Measurements from ENCODE around the gene SELENOH. TPM values are rescaled to one million over a fixed set of nuclear protein-coding genes. Genes with fewer than 3 reads are reported as not detected.
A peak's percentile ranks its signal among the peaks of the same experiment; 100 is the strongest.
"Not testable (repeated sequence)": the region's sequence is repeated elsewhere in the genome, so short reads cannot be mapped to it uniquely, and the experiment has no call there.

SELENOH gene, protein sequence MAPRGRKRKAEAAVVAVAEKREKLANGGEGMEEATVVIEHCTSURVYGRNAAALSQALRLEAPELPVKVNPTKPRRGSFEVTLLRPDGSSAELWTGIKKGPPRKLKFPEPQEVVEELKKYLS
- 38.1 TPM for total RNA-seq

DNA sequence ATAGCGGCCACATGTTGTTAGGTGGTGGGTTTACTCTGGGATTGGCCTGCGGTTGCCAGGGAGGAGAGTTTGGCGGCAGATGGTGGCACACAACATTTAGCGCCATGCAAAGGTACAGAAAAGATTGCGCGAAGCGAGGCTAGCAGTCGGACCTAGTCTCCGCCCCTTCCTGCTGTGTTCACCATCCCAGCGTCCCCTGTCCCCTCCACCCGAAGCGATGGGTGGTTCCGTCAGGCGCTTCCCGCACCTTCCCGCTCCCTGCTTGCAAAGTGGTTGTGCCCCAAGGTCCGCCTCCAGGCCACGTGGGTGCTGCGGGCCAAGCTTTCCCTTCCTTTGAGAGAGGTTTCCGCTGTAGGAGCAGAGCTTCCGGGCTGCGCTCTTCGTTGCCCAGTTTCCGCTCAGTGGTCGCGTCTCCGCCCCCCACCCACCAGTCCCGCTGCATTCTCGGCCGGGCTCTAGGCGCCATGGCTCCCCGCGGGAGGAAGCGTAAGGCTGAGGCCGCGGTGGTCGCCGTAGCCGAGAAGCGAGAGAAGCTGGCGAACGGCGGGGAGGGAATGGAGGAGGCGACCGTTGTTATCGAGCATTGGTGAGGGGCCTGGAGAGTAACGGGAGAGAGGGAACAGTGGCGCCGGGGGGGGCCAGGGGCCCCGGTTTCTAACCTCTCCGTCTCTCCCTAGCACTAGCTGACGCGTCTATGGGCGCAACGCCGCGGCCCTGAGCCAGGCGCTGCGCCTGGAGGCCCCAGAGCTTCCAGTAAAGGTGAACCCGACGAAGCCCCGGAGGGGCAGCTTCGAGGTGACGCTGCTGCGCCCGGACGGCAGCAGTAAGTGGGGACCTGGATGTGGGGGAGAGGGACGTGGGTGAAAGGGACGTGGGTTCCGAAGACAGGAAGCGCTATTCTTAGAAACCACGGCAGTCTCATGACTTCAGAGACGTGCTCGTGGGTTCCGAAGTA lies at the start of gene SELENOH:
Gene SELENOH, plus strand, starts transcription at position 360 of the 955 bp plus-strand sequence. Its CDS starts 105 bp downstream, at position 465.
- peak; percentile 97 for DNase-seq

DNA sequence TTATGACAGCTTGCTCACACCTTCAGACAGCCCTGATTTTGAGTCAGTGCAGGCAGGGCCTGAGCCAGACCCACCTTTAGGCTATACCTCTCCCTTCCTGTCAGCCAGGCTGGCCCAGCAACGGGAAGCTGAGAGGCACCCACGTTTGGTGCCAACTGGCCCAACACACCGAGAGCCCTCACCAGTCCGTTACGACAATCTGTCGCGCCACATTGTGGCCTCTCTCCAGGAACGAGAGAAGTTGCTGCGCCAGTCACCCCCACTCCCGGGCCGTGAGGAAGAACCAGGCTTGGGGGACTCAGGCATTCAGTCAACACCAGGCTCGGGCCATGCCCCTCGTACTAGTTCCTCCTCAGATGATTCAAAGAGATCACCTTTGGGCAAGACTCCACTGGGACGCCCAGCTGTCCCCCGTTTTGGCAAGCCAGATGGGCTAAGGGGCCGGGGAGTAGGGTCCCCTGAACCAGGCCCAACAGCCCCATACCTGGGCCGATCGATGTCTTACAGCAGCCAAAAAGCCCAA lies 42.4 kb upstream of the SELENOH start:
- DNase-seq, result no peak

DNA sequence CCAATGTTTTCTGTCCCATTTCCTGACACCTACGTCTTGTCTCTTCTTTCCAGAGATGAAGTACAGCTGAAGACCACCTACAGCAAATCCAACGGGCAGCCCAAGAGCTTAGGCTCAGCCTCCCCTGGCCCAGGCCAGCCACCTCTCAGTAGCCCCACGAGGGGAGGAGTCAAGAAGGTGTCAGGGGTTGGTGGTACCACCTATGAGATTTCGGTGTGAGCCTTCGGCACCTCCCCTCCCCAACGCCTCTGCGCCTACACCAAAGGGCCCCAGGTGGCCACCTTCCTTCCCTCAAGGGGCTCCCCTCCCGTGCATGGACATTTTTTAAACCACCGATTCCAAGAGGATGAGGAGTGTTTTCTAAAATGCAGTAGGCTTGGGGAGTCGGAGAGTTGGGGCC lies 41.5 kb upstream of the SELENOH start:
- no peak for DNase-seq

DNA sequence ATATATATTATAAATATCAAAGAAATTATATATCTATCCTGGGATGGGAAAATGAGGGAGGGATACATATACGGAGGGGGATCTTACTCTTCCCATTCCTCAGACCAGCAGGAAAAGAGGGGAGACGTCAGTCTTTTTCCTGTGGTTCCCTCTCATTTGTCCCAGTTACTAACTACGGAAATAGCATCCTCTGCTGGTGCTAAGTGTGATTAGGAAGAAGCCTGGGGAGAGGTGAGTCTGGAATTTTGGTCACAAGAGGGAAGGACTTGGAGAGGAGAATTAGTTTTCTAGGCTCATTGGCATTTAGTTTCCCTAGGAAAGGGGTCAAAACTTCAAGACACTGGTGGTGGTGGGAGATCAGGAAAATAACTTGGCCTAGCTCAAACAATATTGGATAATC lies 40.9 kb upstream of the SELENOH start:
- DNase-seq, result no peak

DNA sequence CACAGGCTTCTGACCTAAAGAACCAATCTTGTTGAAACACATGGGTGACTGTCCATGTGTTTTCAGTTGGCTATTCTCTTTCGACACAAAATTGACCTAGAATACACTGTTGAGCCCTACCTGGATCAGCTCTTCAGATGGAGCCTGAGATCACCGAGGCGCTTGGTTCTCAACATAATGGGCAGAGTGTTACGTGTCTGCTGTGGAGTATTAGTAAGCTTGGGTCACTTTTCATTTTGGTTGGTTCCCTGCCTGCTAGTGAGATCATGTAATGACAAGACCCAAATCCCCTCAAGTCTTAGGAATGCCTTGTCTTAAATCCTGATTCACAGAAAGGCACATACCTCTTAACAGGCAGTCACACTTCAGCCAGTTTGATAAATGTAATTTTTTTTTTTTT lies 38.0 kb upstream of the SELENOH start:
- DNase-seq, result no peak

DNA sequence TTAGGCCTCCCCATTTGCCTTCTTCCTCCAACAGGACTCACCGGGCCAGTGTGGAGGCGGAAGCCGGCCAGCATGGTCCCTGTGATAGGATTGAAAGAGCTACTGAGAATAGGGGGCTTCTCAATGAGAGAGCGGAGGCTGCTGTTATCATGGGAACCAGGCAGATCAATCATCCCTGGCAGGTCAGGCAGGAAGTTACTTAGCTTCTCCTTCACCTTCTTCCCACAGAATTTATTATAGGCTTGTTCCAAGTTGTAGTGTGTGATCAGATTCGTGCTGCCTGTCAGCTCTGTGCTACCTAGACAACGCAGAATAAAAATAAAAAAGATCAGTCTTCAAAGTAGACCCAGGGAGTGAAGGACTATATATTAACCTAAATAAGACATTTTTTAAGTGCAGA lies 36.4 kb upstream of the SELENOH start:
- no peak for DNase-seq

DNA sequence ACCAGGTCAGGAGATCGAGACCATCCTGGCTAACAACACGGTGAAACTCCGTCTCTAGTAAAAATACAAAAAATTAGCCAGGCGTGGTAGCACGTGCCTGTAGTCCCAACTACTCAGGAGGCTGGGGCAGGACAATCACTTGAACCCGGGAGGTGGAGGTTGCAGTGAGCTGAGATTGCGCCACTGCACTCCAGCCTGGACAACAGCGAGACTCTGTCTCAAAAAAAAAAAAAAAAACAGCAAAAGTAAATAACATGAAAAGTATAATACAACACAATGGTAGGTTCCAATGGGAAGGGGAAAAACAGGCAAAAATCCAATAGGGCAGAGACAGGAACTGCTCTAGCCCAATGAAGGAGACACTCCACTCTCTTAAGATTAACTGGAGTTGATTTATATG lies 35.9 kb upstream of the SELENOH start:
- DNase-seq, result not testable (repeated sequence)

DNA sequence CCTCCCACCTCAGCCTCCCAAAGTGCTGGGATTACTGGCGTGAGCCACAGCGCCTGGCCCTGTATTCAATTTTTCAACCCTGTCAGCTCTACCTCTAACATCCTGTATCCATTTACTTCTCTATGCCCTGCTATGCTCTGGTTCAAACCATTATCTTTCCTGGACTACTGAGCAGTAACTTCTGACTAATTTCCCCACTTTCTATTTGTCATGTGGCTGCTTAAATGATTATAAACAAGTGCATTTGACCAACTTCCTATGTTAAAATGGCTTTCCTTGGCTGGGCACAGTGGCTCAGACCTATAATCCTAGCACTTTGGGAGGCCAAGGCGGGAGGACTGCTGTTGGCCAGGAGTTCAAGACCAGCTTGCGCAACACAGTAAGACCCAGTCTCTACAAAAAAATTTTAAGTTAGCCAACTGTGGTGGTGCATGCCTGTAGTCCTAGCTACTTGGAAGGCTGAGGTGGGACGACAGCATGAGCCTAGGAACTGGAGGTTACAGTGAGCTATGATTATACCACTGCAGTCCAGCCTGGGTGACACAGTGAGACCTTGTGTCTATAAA lies 31.4 kb upstream of the SELENOH start:
- DNase-seq, result no peak

DNA sequence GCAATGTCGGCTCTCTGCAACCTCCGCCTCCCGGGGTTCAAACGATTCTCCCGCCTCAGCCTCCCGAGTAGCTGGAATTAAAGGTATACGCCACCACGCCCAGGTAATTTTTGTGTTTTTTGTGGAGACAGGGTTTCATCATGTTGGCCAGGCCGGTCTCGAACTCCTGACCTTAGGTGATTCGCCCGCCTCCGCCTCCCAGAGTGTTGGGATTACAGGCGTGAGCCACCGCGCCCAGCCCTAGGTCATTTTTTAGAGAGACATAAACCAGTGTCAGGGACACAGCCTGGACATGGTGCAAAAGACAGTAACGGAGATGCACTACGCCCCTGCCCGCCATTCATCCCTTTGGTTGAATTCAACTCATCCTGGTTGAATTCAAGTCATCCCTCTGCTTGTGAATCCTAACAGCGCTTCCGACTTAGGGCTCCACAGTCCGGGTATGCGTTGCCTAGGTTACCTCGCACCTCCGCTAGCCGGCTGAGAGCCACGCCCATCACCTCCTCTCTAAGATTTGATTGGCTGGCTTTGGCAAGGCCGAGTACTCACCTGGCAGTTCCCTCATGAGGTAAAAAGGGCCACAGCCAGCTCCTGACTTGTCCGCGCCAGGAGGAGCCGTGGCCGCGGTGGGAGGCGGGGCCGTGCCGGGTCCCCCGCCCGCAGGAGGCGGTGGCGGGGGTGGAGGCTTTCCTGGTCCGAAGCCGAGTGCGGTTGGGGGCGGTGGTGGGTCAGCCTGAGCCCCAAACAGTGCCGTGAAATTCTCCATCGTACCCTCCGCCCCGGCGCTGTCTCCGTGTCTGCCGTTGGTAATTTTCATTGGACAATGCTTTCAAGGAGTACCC lies 29.7 kb upstream of the SELENOH start, which contains the start of gene MED19:
Gene MED19, minus strand, starts transcription at position 802 of the 842 bp plus-strand sequence. Its CDS starts 36 bp downstream, at position 766.
- DNase-seq, result no peak

DNA sequence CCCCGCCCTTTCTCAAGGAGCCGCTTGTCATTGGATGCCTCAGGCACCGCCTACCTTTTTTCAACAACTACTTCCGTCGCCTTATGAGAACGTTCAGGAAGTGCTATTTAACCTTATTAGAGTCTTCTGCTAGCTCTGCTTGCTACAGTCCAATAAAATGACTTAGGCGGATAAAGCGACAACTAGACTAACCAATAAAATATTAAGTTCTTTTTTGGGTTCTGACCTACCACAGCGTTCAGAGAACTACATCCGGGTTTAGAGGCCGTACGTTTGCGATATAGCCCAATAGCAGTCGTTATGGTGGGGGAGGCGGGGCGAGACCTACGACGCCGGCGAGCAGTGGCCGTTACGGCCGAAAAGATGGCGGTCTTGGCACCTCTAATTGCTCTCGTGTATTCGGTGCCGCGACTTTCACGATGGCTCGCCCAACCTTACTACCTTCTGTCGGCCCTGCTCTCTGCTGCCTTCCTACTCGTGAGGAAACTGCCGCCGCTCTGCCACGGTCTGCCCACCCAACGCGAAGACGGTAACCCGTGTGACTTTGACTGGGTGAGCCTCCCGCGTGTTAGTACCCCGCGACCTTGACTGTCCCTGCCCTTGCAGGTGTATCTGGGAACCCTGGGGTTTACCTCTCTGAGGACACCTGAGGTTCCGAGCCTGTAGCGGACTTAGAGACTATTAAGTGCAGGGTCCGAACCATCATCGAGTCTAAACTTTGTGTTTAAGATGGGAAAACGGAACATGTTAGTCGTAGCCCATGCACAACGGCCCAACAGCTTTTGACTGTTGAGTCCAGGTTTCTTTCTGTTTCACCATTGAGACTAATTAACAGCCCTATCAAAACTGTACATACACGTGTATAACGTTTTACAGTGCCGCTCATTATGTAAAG lies 28.8 kb upstream of the SELENOH start, which contains the start of gene TMX2:
Gene TMX2, plus strand, starts transcription at position 338 of the 895 bp plus-strand sequence. Its CDS starts 26 bp downstream, at position 364.
- DNase-seq, result peak; percentile 99

DNA sequence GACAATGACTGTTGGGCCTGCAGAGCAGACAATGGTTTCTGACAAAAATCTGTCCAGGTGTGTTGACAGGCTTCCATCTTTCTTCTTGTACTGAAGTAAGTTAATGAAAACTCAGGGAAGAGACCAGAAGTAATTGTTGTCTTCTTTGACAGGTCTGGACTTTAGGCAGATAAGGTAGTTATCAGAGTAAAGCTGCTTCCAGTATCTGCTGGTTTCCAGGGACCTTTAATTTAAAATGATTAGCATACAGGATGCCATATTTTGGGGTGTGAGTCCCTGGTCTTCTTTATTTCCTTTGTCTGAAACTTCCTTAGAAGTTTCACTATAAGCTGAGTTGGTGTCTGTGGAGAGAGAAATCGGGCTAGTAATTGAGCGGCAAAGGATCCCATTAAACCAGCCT lies 27.5 kb upstream of the SELENOH start:
- DNase-seq, result no peak

DNA sequence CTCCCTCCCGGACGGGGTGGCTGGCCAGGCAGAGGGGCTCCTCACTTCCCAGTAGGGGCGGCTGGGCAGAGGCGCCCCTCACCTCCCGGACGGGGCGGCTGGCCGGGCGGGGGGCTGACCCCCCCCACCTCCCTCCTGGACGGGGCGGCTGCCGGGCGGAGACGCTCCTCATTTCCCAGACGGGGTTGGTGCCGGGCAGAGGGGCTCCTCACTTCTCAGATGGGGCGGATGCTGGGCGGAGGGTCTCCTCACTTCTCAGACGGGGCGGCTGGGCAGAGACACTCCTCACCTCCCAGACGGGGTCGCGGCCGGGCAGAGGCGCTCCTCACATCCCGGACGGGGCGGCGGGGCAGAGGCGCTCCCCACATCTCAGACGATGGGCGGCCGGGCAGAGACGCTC lies 24.6 kb upstream of the SELENOH start:
- DNase-seq, result not testable (repeated sequence)

DNA sequence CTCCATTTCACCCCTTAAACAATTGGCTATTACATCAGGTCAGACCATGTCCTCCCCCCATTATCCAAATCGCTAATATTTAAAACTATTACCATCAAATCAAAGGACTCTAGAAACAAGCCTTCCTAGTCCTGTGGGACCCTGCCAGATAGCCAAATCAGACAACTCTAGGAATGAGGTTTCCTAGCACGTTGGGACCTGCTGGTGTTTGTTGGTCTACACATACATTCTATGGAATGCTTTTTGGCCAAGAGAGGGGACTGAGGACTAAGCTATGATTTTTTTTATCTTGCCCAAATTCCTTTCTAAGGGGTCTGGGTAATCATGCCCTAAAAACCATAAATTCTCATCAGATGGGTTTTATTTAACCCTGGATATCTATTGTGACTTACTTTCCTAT lies 14.1 kb upstream of the SELENOH start:
- no peak for DNase-seq

DNA sequence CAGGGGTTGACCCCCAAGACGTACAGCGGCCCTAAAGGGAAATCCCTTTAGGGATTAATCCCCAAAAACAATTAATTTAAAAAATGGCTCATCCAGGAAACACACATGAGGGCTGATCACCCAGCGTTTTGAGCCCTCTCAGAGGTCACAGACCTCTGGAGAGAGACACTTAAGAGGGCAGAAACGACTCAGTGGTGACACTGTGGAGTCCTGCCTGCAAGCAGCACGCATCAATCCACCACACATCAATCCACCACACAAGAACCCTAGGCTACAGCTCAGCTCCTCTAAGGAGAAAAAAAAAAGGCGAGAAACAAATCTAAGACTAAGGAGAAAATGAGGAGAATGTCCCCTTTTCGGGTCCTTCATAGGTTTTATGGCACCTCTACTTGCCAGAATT lies 12.5 kb upstream of the SELENOH start:
- no peak for DNase-seq

DNA sequence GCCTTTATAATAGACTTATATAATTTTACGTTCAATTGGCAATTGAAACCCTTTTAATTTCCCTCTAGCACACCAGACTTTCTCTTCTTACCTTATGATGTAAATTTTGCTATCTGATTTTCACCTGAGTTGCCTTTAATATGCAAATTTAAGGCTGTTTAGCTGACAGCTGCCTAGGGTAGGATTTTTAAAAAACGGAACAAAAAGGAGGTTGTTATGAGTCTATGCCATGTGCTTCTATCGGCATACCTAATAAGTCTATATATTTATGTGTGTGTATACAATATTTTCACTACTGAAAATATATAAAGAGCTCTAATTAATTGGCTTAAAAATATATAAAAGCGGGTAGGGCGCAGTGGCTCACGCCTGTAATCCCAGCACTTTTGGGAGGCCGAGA lies 11.8 kb upstream of the SELENOH start:
- no peak for DNase-seq

DNA sequence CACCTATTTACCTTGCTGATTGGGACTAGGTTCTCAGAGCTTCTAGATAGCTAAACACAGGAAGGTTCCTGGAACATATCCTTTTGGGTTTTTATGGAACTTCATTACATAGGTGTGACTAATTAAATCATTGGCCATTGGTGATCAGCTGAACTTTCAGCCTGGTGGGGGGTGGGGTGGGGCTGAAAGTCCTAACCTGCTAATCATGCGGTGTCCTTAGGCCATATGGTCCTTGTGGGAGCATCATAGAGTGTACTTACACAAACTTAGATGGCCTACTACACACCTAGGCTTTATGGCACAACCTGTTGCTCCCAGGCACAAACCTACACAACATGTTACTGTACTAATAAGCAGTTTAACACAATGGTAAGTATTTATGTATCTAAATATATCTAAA lies 8.6 kb upstream of the SELENOH start:
- no peak for DNase-seq

DNA sequence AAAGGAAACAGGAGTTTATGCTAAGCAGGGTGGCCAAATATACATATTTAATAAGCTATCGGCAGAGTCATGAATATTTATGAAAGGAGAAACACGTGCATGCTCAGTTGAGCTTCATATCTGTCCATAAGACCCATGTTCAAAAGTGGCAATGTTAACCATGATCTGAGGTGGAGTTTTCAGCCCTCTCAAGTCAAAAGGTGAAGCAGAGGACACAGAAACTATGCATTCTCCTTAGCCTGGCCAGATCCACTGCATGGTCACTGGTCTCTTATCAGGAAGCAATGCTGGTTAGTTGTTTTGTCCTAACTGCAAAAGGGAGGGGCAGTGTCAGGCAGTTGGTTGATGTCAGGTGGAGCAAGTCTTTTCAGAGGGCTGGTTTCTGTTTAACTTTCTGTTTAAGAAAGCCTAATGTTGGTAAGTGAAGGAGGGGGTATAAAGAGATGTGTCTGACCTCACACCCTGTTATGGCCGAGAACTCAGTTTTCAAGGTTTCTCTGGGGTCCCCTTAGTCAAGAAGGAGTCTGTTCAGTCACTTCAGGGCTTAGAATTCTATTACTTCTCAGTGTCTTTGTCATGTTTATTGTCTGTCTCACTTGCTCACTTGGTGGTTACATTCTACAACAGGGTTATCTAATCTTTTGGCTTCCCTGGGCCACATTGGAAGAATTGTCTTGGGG lies 5.5 kb upstream of the SELENOH start:
- no peak for DNase-seq

DNA sequence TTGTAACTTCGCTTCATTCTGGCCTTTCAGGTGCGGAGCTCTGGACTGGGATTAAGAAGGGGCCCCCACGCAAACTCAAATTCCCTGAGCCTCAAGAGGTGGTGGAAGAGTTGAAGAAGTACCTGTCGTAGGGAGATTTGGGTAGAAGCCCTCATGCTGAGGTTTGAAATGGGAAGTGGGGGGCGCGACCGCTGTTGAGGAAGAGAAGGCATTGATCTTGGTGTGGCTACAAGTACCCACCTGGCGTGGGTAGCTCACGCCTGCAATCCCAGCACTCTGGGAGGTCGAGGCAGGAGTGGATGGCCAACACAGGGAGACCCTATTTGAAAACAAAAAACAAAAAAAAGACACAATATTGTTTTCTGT lies 779 bp downstream of the SELENOH start:
- DNase-seq, result no peak

DNA sequence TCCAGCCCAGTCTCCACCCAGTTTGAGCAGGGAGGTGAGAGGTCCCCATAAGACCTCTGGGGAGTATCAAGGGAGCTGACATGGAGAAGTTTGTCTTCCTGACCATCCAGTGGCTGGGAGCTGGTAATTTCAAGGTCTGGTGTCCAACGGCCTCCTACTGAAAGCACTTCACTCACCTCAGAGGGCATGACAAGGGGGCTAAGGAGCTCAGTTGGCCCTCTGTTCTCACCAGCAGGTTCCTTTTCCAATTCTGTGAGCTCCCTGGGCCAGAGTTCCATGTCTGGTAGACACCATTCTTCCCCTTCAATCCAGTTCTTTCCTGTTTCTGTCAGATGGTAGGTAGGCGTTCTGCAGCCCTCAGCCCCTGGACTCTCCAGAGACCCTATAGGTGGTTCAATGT lies 3.1 kb downstream of the SELENOH start:
- no peak for DNase-seq

DNA sequence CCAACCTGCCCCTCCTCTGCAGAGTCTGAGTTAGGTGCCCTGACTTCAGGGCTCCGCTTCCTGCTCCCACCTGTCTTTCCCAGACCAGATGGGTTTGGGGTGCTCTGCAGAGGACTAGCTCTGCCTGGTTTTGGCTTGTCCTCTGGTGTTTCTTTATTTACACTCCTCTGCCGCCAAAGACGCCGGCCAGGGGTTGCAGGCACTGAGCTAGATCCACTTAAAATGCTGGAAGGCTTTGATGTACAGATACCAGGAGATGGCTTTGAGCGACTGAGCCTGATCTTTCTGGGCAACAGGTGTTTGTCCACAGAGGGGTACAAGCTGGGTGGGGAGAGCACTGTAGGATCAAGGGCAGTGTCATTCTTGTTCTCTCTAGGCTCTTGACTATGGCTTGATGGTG lies 3.9 kb downstream of the SELENOH start:
- no peak for DNase-seq

Data from skin of body (tissue), 2 donors.